Psoas muscle (tissue), 8 donors: ENCODE data around the gene OAS3. TPM values are rescaled to one million over a fixed set of nuclear protein-coding genes. Genes with fewer than 3 reads are reported as not detected.

Source experiments
- ATAC-seq, 4 donors: fragments of 200-7000 bp; cut with Tn5 transposase; one replicate each; pipeline ENCODE4 v1.9.1; 2020; ENCODE audit warnings: moderate library complexity in 3 of 4, mild to moderate bottlenecking in 2 of 4
- DNase-seq, 2 donors: peaks; one replicate each; pipeline ENCODE4 v3.0.0-alpha.2; 2020
- H3K27ac ChIP-seq: fragments of 200-600 bp; one replicate; pipeline ENCODE4 v1.8.0; 2022
- H3K27me3 ChIP-seq, 3 donors: fragments of 200-600 bp in 1 of 3; one replicate each; pipeline versions ENCODE4 v1.6.1 to v1.8.0; 2013 to 2022; ENCODE audit warnings: low read length in 2 of 3, mild to moderate bottlenecking in 2 of 3, moderate library complexity in 1 of 3; ENCODE audit not compliant: insufficient read depth in 3 of 3
- H3K36me3 ChIP-seq, 2 donors: fragments of 200-600 bp in 1 of 2; one replicate each; pipeline versions ENCODE4 v1.6.1 to v1.8.0; 2013 to 2022; ENCODE audit warnings: low read depth in 1 of 2, mild to moderate bottlenecking in 1 of 2, moderate library complexity in 1 of 2; ENCODE audit not compliant: insufficient read depth in 1 of 2
- H3K4me1 ChIP-seq: fragments of 200-600 bp; one replicate; pipeline ENCODE4 v1.8.0; 2022
- H3K4me3 ChIP-seq: fragments of 200-600 bp; one replicate; pipeline ENCODE4 v1.8.0; 2022; ENCODE audit warnings: mild to moderate bottlenecking
- H3K9me3 ChIP-seq: fragments of 200-600 bp; one replicate; pipeline ENCODE4 v1.8.0; 2022
- CTCF ChIP-seq: fragments of 200-600 bp; IDR thresholded peaks from one replicate; pipeline ENCODE4 v1.8.0; 2022; ENCODE audit warnings: antibody characterized with exemption
- WGBS, 3 donors: extraction: QIAGEN DNeasy Blood & Tissue Kit; methylation state at CpG; one replicate each; pipeline versions ENCODE4 v1.1.6 to v1.1.7; 2013; 5-methylcytosine and 5-hydroxymethylcytosine counted together
- intact Hi-C, 2 donors: fragments of 100-400 bp; cut with DNase I; formaldehyde crosslinking; loops; one replicate each; pipeline versions ENCODE4 v1.11.0 to v1.14.2; 2022
- polyA plus RNA-seq, 3 donors: library from polyadenylated mRNA; stranded (reverse); fragments of 200-250 nt; gene quantifications; one replicate each; pipeline ENCODE4 v1.2.3, GENCODE V29; 2013
- total RNA-seq, 4 donors: library from RNA; stranded (reverse); fragmentation: NEBNext Ultra II Directional in 2 of 4; extraction: Animal tissue kit (Norgen Biotek cat#: 25700) in 2 of 4; gene quantifications; one replicate each; pipeline versions ENCODE4 v1.2.1 to v1.2.4, GENCODE V29; 2021 to 2023
- donor health status: healthy with polysubstance abuse.
- donor health status: DM: no; HTN: no; CAD: no; lungs with moderate emphysema.
- donor health status: Bipolar disorder and iron deficiency.
- donor health status: healthy.
- donor health status: DM: yes; HTN: yes; CAD: no.
- donor health status: DM: no; HTN: no; CAD: no.
- donor health status: DM: no; HTN: no; CAD: no.
- donor health status: DM: yes; HTN: yes; CAD: no.

The OAS3 gene
- total and polyA plus RNA-seq, 7 donors, result 1.1 to 6.7 (median 1.7) TPM

- H3K4me1 ChIP-seq, result no peaks in the 10 kb centered on the region
- H3K27me3 ChIP-seq, result peaks cover 0 to 3% (median 0%) of the 10 kb centered on the region in 3 donors
- ATAC-seq (no peak), DNase-seq (no peak)
- no peak for TF ChIP-seq CTCF
- H3K36me3 ChIP-seq, result peaks cover 0 to 6% of the 10 kb centered on the region in 2 donors
- H3K27ac ChIP-seq, result no peak overlapping the region
- H3K4me3 ChIP-seq, result no peak overlapping the region
- WGBS, 3 donors, result 86 to 94% (median 92%) methylated on average over 6 of the region's 6 CpGs
- intact Hi-C loops, result no loop called here
- H3K9me3 ChIP-seq, result no peaks in the 10 kb centered on the region
These were observed 25.9 kb downstream of the OAS3 start for GRCh38 chr12:112964067-112964670.

GRCh38 chr12:112964915-112965314 lies 26.6 kb downstream of the OAS3 start:
- H3K9me3 ChIP-seq, result no peaks in the 10 kb centered on the region
- TF ChIP-seq CTCF, result no peak
- H3K27ac ChIP-seq, result no peak overlapping the region
- DNase-seq (no peak), ATAC-seq (no peak)
- H3K4me1 ChIP-seq, result no peaks in the 10 kb centered on the region
- 85 to 89% (median 87%) methylated on average over 4 of the region's 4 CpGs for WGBS, 3 donors
- no peak overlapping the region for H3K4me3 ChIP-seq
- H3K36me3 ChIP-seq, result peaks cover 0 to 6% of the 10 kb centered on the region in 2 donors
- H3K27me3 ChIP-seq, result peaks cover 0 to 3% (median 0%) of the 10 kb centered on the region in 3 donors
- intact Hi-C loops, result no loop called here

- Histone ChIP-seq H3K27ac (no peak overlapping the region), H3K4me3 (no peak overlapping the region), H3K4me1 (no peaks in the 10 kb centered on the region), H3K9me3 (no peaks in the 10 kb centered on the region), H3K36me3 (peaks cover 0 to 6% of the 10 kb centered on the region in 2 donors), H3K27me3 (peaks cover 0 to 3% (median 0%) of the 10 kb centered on the region in 3 donors)
- TF ChIP-seq CTCF, result no peak
- no peak for DNase-seq
- intact Hi-C loops, result no loop called here
- WGBS, 3 donors, result 86 to 92% (median 86%) methylated on average over 15 of the region's 15 CpGs
- ATAC-seq, result no peak
These were observed 27.4 kb downstream of the OAS3 start for GRCh38 chr12:112965643-112966042.

GRCh38 chr12:112967306-112967705 lies 29.0 kb downstream of the OAS3 start:
- H3K36me3 ChIP-seq, result peaks cover 0 to 3% of the 10 kb centered on the region in 2 donors
- 74 to 78% (median 77%) methylated on average over 9 of the region's 9 CpGs for WGBS, 3 donors

More at GRCh38 chr12:112967306-112967705, 29.0 kb downstream of the OAS3 start:
- Histone ChIP-seq H3K4me1 (no peaks in the 10 kb centered on the region), H3K9me3 (no peaks in the 10 kb centered on the region), H3K27me3 (peaks cover 0 to 3% (median 0%) of the 10 kb centered on the region in 3 donors), H3K27ac (no peak overlapping the region), H3K4me3 (no peak overlapping the region)
- ATAC-seq (no peak), DNase-seq (no peak)
- TF ChIP-seq CTCF, result no peak
- intact Hi-C loops, result no loop called here
